OCI-LY3 (cell line): ENCODE data around the gene ABCB8.
"Not testable (repeated sequence)": the region's sequence is repeated elsewhere in the genome, so short reads cannot be mapped to it uniquely, and the experiment has no call there.

ENCODE experiments used
- CTCF ChIP-seq: fragments of 200-600, 300-600 bp; sonication (generic); IDR thresholded peaks from 2 replicates; pipeline ENCODE4 v1.5.1; 2014; ENCODE audit warnings: antibody characterized with exemption, low read length, low read depth
- EZH2phosphoT487 ChIP-seq: fragments of 200-600 bp; shearing (Covaris generic); IDR thresholded peaks from 2 replicates; pipeline ENCODE4 v1.6.1; 2018; ENCODE audit warnings: antibody characterized with exemption, mixed run types, low read depth

- TF ChIP-seq CTCF, EZH2phosphoT487: not testable (repeated sequence)
These were observed 1.2 kb upstream of the ABCB8 start for GRCh38 chr7:151026771-151027727.
